ENCODE results near the gene MAPRE3.

Gene MAPRE3

GRCh38 chr2:27042159-27042661 lies 71.8 kb downstream of the MAPRE3 start:
- DNase-seq: no peak

GRCh38 chr2:27042985-27043634 lies 72.7 kb downstream of the MAPRE3 start:
- DNase-seq: no peak

- DNase-seq: peak; percentile 7 to 48
These were observed 79.2 kb downstream of the MAPRE3 start for GRCh38 chr2:27049422-27050280.

GRCh38 chr2:27050281-27050995 lies 80.0 kb downstream of the MAPRE3 start:
- DNase-seq: peak; percentile 96 to 98

GRCh38 chr2:27050996-27051901 lies 80.8 kb downstream of the MAPRE3 start, which contains the start of gene AGBL5:
Gene AGBL5 (plus strand): TSS chr2:27051668. CDS start chr2:27052959, 1,291 bp downstream.
- DNase-seq: peak; percentile 94 to 95

- DNase-seq: no peak
These were observed 81.6 kb downstream of the MAPRE3 start for GRCh38 chr2:27051902-27052645.

GRCh38 chr2:27053321-27053720 lies 82.9 kb downstream of the MAPRE3 start:
- DNase-seq: no peak

GRCh38 chr2:27053776-27054175 lies 83.3 kb downstream of the MAPRE3 start:
- DNase-seq: no peak

- DNase-seq: no peak
These were observed 84.3 kb downstream of the MAPRE3 start for GRCh38 chr2:27054721-27055120.

GRCh38 chr2:27057184-27057583 lies 86.7 kb downstream of the MAPRE3 start:
- no peak for DNase-seq

GRCh38 chr2:27058210-27058609 lies 87.8 kb downstream of the MAPRE3 start:
- DNase-seq: no peak

GRCh38 chr2:27059141-27059820 lies 88.8 kb downstream of the MAPRE3 start:
- no peak for DNase-seq

GRCh38 chr2:27060323-27060722 lies 89.9 kb downstream of the MAPRE3 start:
- DNase-seq: no peak

GRCh38 chr2:27065128-27065527 lies 94.7 kb downstream of the MAPRE3 start:
- no peak for DNase-seq

- no peak for DNase-seq
These were observed 96.9 kb downstream of the MAPRE3 start for GRCh38 chr2:27067385-27067784.

- no peak for DNase-seq
These were observed 99.0 kb downstream of the MAPRE3 start for GRCh38 chr2:27069436-27069835.

GRCh38 chr2:27069961-27070618 lies 99.7 kb downstream of the MAPRE3 start:
- DNase-seq: no peak

- no peak for DNase-seq
These were observed 100.3 kb downstream of the MAPRE3 start for GRCh38 chr2:27070653-27071276.

GRCh38 chr2:27071277-27071989 lies 101.0 kb downstream of the MAPRE3 start, which contains the start of gene OST4:
Gene OST4 (minus strand): TSS chr2:27071654.
- DNase-seq: peak; percentile 94 to 96

Measured in inflammatory macrophage (primary cell).